GM19452 (cell line): ENCODE measurements around the gene GPC6.

Source experiments
- ATAC-seq: cut with Tn5 transposase; IDR thresholded peaks from one replicate; pipeline ENCODE4 v1.9.1; 2021; ENCODE audit not compliant: unreplicated experiment

Gene GPC6

GRCh38 chr13:94309997-94310855 lies 1083.6 kb downstream of the GPC6 start:
- no peak for ATAC-seq

GRCh38 chr13:94311893-94312292 lies 1085.3 kb downstream of the GPC6 start:
- no peak for ATAC-seq

- no peak for ATAC-seq
These were observed 1086.1 kb downstream of the GPC6 start for GRCh38 chr13:94312511-94313216.

GRCh38 chr13:94313321-94313910 lies 1086.8 kb downstream of the GPC6 start:
- ATAC-seq: no peak

- no peak for ATAC-seq
These were observed 1087.3 kb downstream of the GPC6 start for GRCh38 chr13:94313926-94314325.

- ATAC-seq: no peak
These were observed 1088.6 kb downstream of the GPC6 start for GRCh38 chr13:94315188-94315587.

- no peak for ATAC-seq
These were observed 1090.5 kb downstream of the GPC6 start for GRCh38 chr13:94317063-94317491.

- ATAC-seq: no peak
These were observed 1091.8 kb downstream of the GPC6 start for GRCh38 chr13:94318418-94318817.

- ATAC-seq: no peak
These were observed 1092.9 kb downstream of the GPC6 start for GRCh38 chr13:94319501-94319900.

- no peak for ATAC-seq
These were observed 1096.5 kb downstream of the GPC6 start for GRCh38 chr13:94322925-94323763.

- no peak for ATAC-seq
These were observed 1097.5 kb downstream of the GPC6 start for GRCh38 chr13:94323764-94324758.

GRCh38 chr13:94324767-94325540 lies 1098.3 kb downstream of the GPC6 start:
- no peak for ATAC-seq

- ATAC-seq: no peak
These were observed 1099.0 kb downstream of the GPC6 start for GRCh38 chr13:94325650-94326049.

- ATAC-seq: peak; percentile 84
These were observed 1100.7 kb downstream of the GPC6 start for GRCh38 chr13:94327318-94327717.

- no peak for ATAC-seq
These were observed 1101.9 kb downstream of the GPC6 start for GRCh38 chr13:94328381-94329041.

- ATAC-seq: no peak
These were observed 1102.7 kb downstream of the GPC6 start for GRCh38 chr13:94329277-94329676.

GRCh38 chr13:94329754-94330551 lies 1103.3 kb downstream of the GPC6 start:
- ATAC-seq: no peak
